Smooth muscle cell (in vitro differentiated cells): ENCODE results near the gene LRCH1. TPM values are rescaled to one million over a fixed set of nuclear protein-coding genes. Genes with fewer than 3 reads are reported as not detected.

Experiments used
- DNase-seq: peaks from one replicate; lab custom pipeline; 2025; ENCODE audit not compliant: unreplicated experiment; lab: John Stamatoyannopoulos, UW
- H2AFZ ChIP-seq: fragments of 200-600 bp; sonication (generic); 2 replicates; pipeline ENCODE4 v1.6.0; 2016; ENCODE audit warnings: antibody characterized with exemption, low read depth, mild to moderate bottlenecking
- H3F3A ChIP-seq: fragments of 200-600 bp; sonication (generic); 2 replicates; pipeline ENCODE4 v1.6.0; 2017; ENCODE audit warnings: antibody characterized with exemption, low read depth
- H3K27ac ChIP-seq: fragments of 200-600 bp; sonication (generic); 2 replicates; pipeline ENCODE4 v1.5.1; 2016; ENCODE audit warnings: low read depth, mild to moderate bottlenecking
- H3K27me3 ChIP-seq: fragments of 200-600 bp; sonication (generic); 2 replicates; pipeline ENCODE4 v1.6.1; 2016; ENCODE audit warnings: low read depth, mild to moderate bottlenecking
- H3K36me3 ChIP-seq: fragments of 200-600 bp; sonication (generic); 2 replicates; pipeline ENCODE4 v1.5.1; 2016; ENCODE audit warnings: low read depth
- H3K4me1 ChIP-seq: fragments of 200-600 bp; sonication (generic); 2 replicates; pipeline ENCODE4 v1.5.1; 2016; ENCODE audit warnings: low read depth
- H3K4me2 ChIP-seq: fragments of 200-600 bp; sonication (generic); 2 replicates; pipeline ENCODE4 v1.6.0; 2016; ENCODE audit warnings: mild to moderate bottlenecking
- H3K4me3 ChIP-seq: fragments of 200-600 bp; sonication (generic); 2 replicates; pipeline ENCODE4 v1.5.1; 2016; ENCODE audit warnings: mild to moderate bottlenecking
- H3K79me2 ChIP-seq: fragments of 200-600 bp; sonication (generic); 2 replicates; pipeline ENCODE4 v1.6.0; 2016; ENCODE audit warnings: low read depth, mild to moderate bottlenecking
- H3K9ac ChIP-seq: fragments of 200-600 bp; sonication (generic); 2 replicates; pipeline ENCODE4 v1.6.0; 2016; ENCODE audit warnings: low read depth
- H3K9me3 ChIP-seq: fragments of 200-600 bp; sonication (generic); replicated peaks from 2 replicates; pipeline ENCODE4 v1.5.1; 2016; ENCODE audit warnings: low read depth
- H4K20me1 ChIP-seq: fragments of 200-600 bp; sonication (generic); 2 replicates; pipeline ENCODE4 v1.6.0; 2016; ENCODE audit warnings: low read depth
- CTCF ChIP-seq: fragments of 200-600 bp; sonication (generic); IDR thresholded peaks from 2 replicates; pipeline ENCODE4 v1.5.1; 2017; ENCODE audit warnings: borderline replicate concordance, mild to moderate bottlenecking, antibody characterized with exemption; ENCODE audit not compliant: insufficient read depth, poor library complexity, severe bottlenecking
- WGBS: methylation state at CpG from one replicate; pipeline ENCODE4 v1.1.7; 2016; ENCODE audit warnings: low lambda C conversion rate; 5-methylcytosine and 5-hydroxymethylcytosine counted together
- polyA plus RNA-seq: library from polyadenylated mRNA; unstranded; fragments of >200 nt; fragmentation: Nextera tagmentation; extraction: Ambion mirVana; gene quantifications from 2 replicates; pipeline ENCODE4 v1.2.1, GENCODE V29; 2016
- total RNA-seq: library from RNA; depleted of rRNA; stranded (reverse); fragments of >200 nt; gene quantifications from 2 replicates; pipeline ENCODE4 v1.2.3, GENCODE V29; 2014

Gene LRCH1
- total and polyA plus RNA-seq, 2 experiments from 2014 or later = 9.4 to 27.7 TPM

GRCh38 chr13:46631179-46631542 lies 78.2 kb downstream of the LRCH1 start:
- Histone ChIP-seq H3K4me2 (peak overlapping the region; percentile 58), H3K9me3 (no peaks in the 10 kb centered on the region), H2AFZ (no peak overlapping the region), H4K20me1 (peaks cover 54% of the 10 kb centered on the region), H3K27ac (peak overlapping the region; percentile 15), H3K9ac (no peak overlapping the region), H3K4me3 (no peak overlapping the region), H3K27me3 (no peaks in the 10 kb centered on the region), H3K4me1 (peaks cover 27% of the 10 kb centered on the region), H3K79me2 (peaks cover 91% of the 10 kb centered on the region), H3K36me3 (no peaks in the 10 kb centered on the region), H3F3A (peaks cover 19% of the 10 kb centered on the region)
- 54% methylated on average over 2 of the region's 2 CpGs for WGBS
- TF ChIP-seq CTCF = no peak
- DNase-seq = no peak

- no peak for TF ChIP-seq CTCF
- Histone ChIP-seq H2AFZ (no peak overlapping the region), H3K79me2 (peaks cover 93% of the 10 kb centered on the region), H3K9ac (no peak overlapping the region), H3K4me1 (peaks cover 27% of the 10 kb centered on the region), H3K27ac (peak overlapping the region; percentile 64), H3K36me3 (no peaks in the 10 kb centered on the region), H3F3A (peaks cover 19% of the 10 kb centered on the region), H3K4me3 (no peak overlapping the region), H3K27me3 (no peaks in the 10 kb centered on the region), H3K4me2 (peak overlapping the region; percentile 49), H3K9me3 (no peaks in the 10 kb centered on the region), H4K20me1 (peaks cover 62% of the 10 kb centered on the region)
- WGBS = 78% methylated on average over 2 of the region's 2 CpGs
- DNase-seq = no peak
Measured at GRCh38 chr13:46632176-46632575, 79.2 kb downstream of the LRCH1 start.

- H3K9ac ChIP-seq = no peak overlapping the region
Measured at GRCh38 chr13:46633416-46633815, 80.4 kb downstream of the LRCH1 start.

More at GRCh38 chr13:46633416-46633815, 80.4 kb downstream of the LRCH1 start:
- TF ChIP-seq CTCF = no peak
- 7% methylated on average over 3 of the region's 3 CpGs for WGBS
- Histone ChIP-seq H3K4me1 (peaks cover 27% of the 10 kb centered on the region), H3K9me3 (no peaks in the 10 kb centered on the region), H3K4me2 (peak overlapping the region; percentile 49), H3K27ac (peak overlapping the region; percentile 64), H2AFZ (no peak overlapping the region), H4K20me1 (peaks cover 71% of the 10 kb centered on the region), H3K27me3 (no peaks in the 10 kb centered on the region), H3F3A (peaks cover 19% of the 10 kb centered on the region), H3K4me3 (no peak overlapping the region), H3K79me2 (peaks cover 92% of the 10 kb centered on the region), H3K36me3 (no peaks in the 10 kb centered on the region)
- DNase-seq = no peak
